Panc1 (cell line): ENCODE data around the gene CACNA2D3. TPM values are rescaled to one million over a fixed set of nuclear protein-coding genes. Genes with fewer than 3 reads are reported as not detected.

Experiments
- ATAC-seq: fragments of 200-7000 bp; cut with Tn5 transposase; 2 replicates; pipeline ENCODE4 v1.9.1; 2020; ENCODE audit warnings: mild to moderate bottlenecking, moderate library complexity
- BruUV-seq: library from RNA; stranded (reverse); fragments of 400-500 nt; replicated peaks from 2 replicates; lab custom pipeline; 2021; lab: Mats Ljungman, UMichigan
- CTCF ChIA-PET: fragments of 300-600 bp; sonication (Branson Sonifier 250); formaldehyde crosslinking; loops from one replicate; lab custom pipeline; 2022; ENCODE audit warnings: antibody characterized with exemption; lab: Charles Lee
- POLR2A ChIA-PET: fragments of 300-600 bp; sonication (Branson Sonifier 250); formaldehyde crosslinking; loops from one replicate; lab custom pipeline; 2022; ENCODE audit warnings: antibody characterized with exemption; lab: Charles Lee
- DNase-seq: peaks from one replicate; pipeline ENCODE4 v3.0.0-alpha.2; 2010; ENCODE audit warnings: low read depth, low spot score
- H3K27ac ChIP-seq: 2 replicates; pipeline ENCODE4 v1.5.1; 2011; ENCODE audit warnings: mild to moderate bottlenecking, low read length, inconsistent platforms
- H3K27me3 ChIP-seq: fragments of 200-500 bp; sonication (Bioruptor generic); 2 replicates; pipeline ENCODE4 v1.6.0; 2014; ENCODE audit warnings: low read length, inconsistent platforms; ENCODE audit not compliant: control insufficient read depth, insufficient read depth
- H3K36me3 ChIP-seq: fragments of 200-500 bp; sonication (Bioruptor generic); 2 replicates; pipeline ENCODE4 v1.5.1; 2014; ENCODE audit warnings: inconsistent platforms, mild to moderate bottlenecking, low read length, moderate library complexity; ENCODE audit not compliant: control insufficient read depth, insufficient read depth
- H3K4me1 ChIP-seq: 2 replicates; pipeline ENCODE4 v1.5.1; 2011; ENCODE audit warnings: inconsistent platforms, mild to moderate bottlenecking, low read length, moderate library complexity; ENCODE audit not compliant: control insufficient read depth, insufficient read depth
- H3K4me3 ChIP-seq, 2 experiments: 2 replicates each; pipeline ENCODE4 v1.5.1; 2011 to 2012; ENCODE audit warnings: low read depth in 2 of 2, low read length in 2 of 2, mild to moderate bottlenecking in 2 of 2, inconsistent platforms in 1 of 2, moderate library complexity in 1 of 2
- H3K9me3 ChIP-seq: fragments of 200-500 bp; sonication (Bioruptor generic); 2 replicates; pipeline ENCODE4 v1.5.1; 2014; ENCODE audit warnings: low read depth, mild to moderate bottlenecking, inconsistent platforms, low read length, moderate library complexity; ENCODE audit not compliant: control insufficient read depth, insufficient read depth
- CTCF ChIP-seq: fragments of 450-650 bp; IDR thresholded peaks from 2 replicates; pipeline ENCODE4 v1.5.1; 2017; ENCODE audit warnings: mild to moderate bottlenecking
- POLR2AphosphoS5 ChIP-seq: IDR thresholded peaks from 2 replicates; pipeline ENCODE4 v1.6.1; 2012; ENCODE audit warnings: mild to moderate bottlenecking, low read depth, low read length, moderate library complexity
- REST ChIP-seq, 2 experiments: IDR thresholded peaks; 2 replicates each; pipeline ENCODE4 v1.6.1; 2011 to 2012; ENCODE audit warnings: low read depth in 2 of 2, control low read depth in 1 of 2, low read length in 1 of 2, mild to moderate bottlenecking in 1 of 2, moderate library complexity in 1 of 2; ENCODE audit not compliant: insufficient read depth in 1 of 2
- SIN3A ChIP-seq: IDR thresholded peaks from 2 replicates; pipeline ENCODE4 v1.6.1; 2012; ENCODE audit warnings: low read depth, mild to moderate bottlenecking, low read length, moderate library complexity, borderline replicate concordance; ENCODE audit not compliant: insufficient read depth
- TCF7L2 ChIP-seq: IDR thresholded peaks from 2 replicates; pipeline ENCODE4 v1.6.1; 2011; ENCODE audit warnings: mild to moderate bottlenecking, low read depth, low read length, inconsistent platforms
- in situ Hi-C: cut with HindIII; loops from 2 replicates; pipeline ENCODE4 v1.10.0; 2016; ENCODE audit warnings: low sequenced_read_pairs, low pct_unique_long_range_greater_than_20kb
- intact Hi-C: fragments of 100-400 bp; cut with micrococcal nuclease; formaldehyde crosslinking; loops from one replicate; pipeline ENCODE4 v1.10.0; 2022; ENCODE audit not compliant: unreplicated experiment
- total RNA-seq: library from RNA; stranded (reverse); gene quantifications from one replicate; pipeline ENCODE4 v1.2.1, GENCODE V29; 2021; ENCODE audit not compliant: unreplicated experiment

CACNA2D3 gene
- total RNA-seq, 1 experiment from 2014 or later, result 0.41 TPM

GRCh38 chr3:54906763-54907162 is 784.4 kb downstream of the CACNA2D3 start:
- ChIA-PET POLR2A (interaction anchor here (0.6 kb wide), 1 partner anchor 12 kb away, joined by 3 read pairs; no protein-coding TSS in a partner anchor), CTCF (no interaction called here)
- Histone ChIP-seq H3K4me3 (no peak overlapping the region), H3K27ac (no peak overlapping the region), H3K4me1 (no peaks in the 10 kb centered on the region), H3K36me3 (no peaks in the 10 kb centered on the region), H3K27me3 (no peaks in the 10 kb centered on the region), H3K9me3 (no peaks in the 10 kb centered on the region)
- DNase-seq (no peak), ATAC-seq (no peak)
- TF ChIP-seq POLR2AphosphoS5 (no peak), REST (IDR thresholded peaks at IDR 0.05; ENCODE audit: insufficient read depth in 1 of 2, low read depth in 2 of 2, low read length in 1 of 2) (no peak), CTCF (no peak), TCF7L2 (no peak), SIN3A (no peak)
- in situ Hi-C loops (no loop called here), intact Hi-C loops (no loop called here)
- BruUV-seq, result no TSS peak

- TF ChIP-seq REST (IDR thresholded peaks at IDR 0.05; ENCODE audit: insufficient read depth in 1 of 2, low read depth in 2 of 2, low read length in 1 of 2) (no peak), POLR2AphosphoS5 (no peak), SIN3A (no peak), TCF7L2 (no peak), CTCF (no peak)
- no peak overlapping the region for H3K4me3 ChIP-seq
- in situ Hi-C loops, result no loop called here
- no peaks in the 10 kb centered on the region for H3K27me3 ChIP-seq
- no peaks in the 10 kb centered on the region for H3K36me3 ChIP-seq
- H3K9me3 ChIP-seq, result no peaks in the 10 kb centered on the region
- POLR2A ChIA-PET, result no interaction called here
- ATAC-seq (no peak), DNase-seq (no peak)
- CTCF ChIA-PET, result no interaction called here
- H3K4me1 ChIP-seq, result no peaks in the 10 kb centered on the region
- no peak overlapping the region for H3K27ac ChIP-seq
- no TSS peak for BruUV-seq
- intact Hi-C loops, result no loop called here
These were observed 786.8 kb downstream of the CACNA2D3 start for GRCh38 chr3:54909191-54909590.
